Measurements from ENCODE around the gene FAM219A.
A peak's percentile ranks its signal among the peaks of the same experiment; 100 is the strongest.
"Not testable (repeated sequence)": the region's sequence is repeated elsewhere in the genome, so short reads cannot be mapped to it uniquely, and the experiment has no call there.

The FAM219A gene

DNA sequence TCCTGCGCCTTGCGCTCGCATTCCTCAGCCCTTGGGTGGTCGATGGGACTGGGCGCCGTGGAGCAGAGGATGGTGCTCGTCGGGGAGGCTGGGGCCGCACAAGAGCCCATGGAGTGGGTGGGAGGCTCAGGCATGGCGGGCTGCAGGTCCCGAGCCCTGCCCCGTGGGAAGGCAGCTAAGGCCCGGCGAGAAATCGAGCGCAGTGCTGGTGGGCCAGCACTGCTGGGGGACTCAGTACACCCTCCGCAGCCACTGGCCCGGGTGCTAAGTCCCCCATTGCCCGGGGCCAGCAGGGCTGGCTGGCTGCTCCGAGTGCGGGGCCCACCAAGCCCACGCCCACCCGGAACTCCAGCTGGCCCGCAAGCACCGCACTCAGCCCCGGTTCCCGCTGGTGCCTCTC is 24.4 kb upstream of the FAM219A start:
- DNase-seq = not testable (repeated sequence)

GRCh38 chr9:34481620-34482019 is 23.2 kb upstream of the FAM219A start:
- not testable (repeated sequence) for DNase-seq

DNA sequence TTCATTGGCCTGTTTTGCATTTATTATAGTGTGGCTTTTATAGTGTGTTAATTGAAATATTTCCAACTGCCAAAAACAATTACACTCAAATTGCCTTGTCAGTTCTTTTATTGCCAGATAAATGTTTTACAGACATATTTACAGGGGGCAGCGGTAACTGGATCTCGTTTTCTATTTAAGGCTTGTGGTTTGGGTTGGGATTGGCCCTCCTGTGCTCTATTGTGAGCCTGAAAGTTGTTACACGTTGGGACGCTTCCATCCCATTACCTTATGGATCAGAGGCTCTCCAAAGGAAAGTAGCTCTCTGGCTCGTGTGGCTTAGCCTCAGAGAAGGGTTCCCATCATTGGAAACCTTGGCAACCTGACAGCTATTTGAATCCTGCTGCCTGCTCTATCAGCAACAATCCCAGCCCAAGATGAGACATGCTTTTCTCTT is 21.1 kb upstream of the FAM219A start:
- peak; percentile 8 for DNase-seq

DNA sequence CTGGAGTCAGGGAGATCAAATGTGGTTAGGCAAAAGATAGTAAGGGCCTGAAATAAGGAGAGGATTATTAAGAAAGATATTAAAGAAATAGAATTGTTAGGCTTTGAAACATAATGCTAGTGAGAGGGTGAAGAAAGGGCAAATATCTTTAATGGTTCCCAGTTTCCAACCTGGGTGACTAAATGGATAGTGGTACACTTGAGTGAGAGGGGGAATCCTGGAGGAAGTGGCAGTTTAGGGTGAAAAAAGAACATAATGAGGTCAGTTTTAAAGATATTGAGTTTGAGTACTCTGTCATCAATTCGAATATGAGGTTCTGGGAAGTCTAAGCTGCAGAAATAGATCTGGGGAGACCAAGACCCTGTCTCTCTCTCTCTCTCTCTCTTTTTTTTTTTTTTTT is 19.2 kb upstream of the FAM219A start:
- no peak for DNase-seq

DNA sequence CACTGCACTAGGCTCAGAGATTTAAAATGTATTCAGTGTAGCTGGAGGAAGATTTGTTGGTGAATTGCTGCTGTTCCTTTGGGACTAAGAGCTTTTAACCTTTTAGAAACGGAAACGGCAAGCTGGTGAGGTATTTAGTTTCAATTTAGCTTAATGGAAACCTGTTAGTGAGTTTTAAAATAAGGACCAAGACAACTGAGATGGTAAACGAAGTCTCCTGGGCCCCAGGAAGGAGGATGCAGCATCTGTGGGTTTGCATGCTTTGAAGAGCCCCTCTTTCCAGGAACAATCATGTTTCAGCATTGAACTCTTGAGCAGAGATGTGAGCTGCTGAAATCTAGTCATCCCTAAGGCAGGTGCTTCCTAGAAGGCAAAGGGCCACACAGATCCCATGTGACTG is 16.7 kb upstream of the FAM219A start:
- no peak for DNase-seq

DNA sequence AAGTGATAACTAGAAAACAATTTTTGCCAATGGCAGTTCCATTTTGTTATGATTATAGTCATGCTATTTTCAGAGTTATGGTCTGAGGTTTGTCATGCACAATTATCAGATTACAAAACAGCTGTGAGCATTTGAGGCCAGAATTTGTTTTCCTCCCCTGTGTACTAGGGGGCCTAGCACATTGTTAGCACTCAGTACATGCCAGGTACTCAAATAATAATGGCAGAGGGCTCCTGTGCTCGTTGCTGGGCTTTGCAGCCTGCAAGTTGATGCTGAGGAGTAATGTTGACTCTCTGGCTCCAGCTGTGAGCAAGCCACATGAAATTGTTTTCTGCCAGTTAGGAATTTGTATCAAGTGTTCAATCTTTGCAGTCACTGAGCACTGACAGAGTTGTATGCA is 7.1 kb upstream of the FAM219A start:
- no peak for DNase-seq

- DNase-seq = no peak
Observed at GRCh38 chr9:34464571-34464970, 6.2 kb upstream of the FAM219A start.

GRCh38 chr9:34463901-34464232 is 5.5 kb upstream of the FAM219A start:
- DNase-seq = no peak

GRCh38 chr9:34463098-34463900 is 4.9 kb upstream of the FAM219A start:
- DNase-seq = peak; percentile 21

DNA sequence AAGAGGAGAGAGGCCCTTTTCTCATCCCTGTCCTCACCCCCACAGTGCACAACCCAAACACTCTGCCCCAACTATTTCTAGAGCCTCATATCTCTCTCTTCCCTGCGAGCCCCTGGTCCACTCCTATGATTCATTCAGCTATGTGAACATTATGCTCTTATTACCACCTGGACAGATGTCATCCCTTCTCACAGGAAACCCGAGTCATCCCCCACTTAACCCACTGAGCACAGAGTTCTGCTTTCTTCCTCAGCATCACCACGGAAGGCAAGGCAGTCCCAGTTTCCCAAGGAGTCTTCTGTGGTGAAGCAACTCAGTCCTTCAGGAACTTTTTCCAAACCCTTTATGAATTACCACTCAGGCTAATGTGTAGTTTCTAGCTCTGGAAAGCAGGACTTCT is 1.6 kb upstream of the FAM219A start:
- no peak for DNase-seq

DNA sequence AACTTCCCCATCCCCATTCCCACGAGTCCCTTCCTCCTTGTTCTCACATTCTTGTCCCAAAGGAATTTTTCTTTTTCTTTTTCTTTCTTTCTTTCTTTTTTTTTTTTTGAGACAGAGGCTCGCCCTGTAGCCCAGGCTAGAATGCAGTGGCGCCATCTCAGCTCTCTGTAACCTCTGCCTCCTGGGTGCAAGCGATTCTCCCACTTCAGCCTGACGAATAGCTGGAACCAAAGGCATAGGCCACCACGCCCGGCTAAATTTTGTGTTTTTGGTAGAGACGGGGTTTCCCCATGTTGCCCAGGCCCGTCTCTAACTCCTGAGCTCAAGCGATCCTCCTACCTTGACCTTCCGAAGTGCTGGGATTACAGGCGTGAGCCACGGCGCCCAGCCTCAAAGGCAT is 986 bp upstream of the FAM219A start:
- no peak for DNase-seq

DNA sequence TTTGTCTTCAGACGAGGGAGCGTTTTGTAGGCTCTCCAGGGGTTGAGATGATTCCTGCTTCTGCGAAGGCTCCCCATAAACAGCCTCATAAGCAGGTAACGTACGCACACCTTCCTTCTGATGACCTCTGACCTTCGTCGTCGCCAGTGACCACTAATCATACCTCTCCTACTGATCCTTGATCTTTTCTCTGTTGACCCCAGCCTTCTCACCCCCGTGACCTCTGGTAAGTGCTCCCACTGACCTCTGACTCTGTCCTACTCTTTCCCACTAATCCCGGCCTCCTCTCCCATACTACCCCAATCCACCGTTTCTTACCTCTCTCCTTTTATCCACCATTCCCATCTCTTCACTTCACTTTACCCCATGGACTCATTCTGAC is 580 bp upstream of the FAM219A start:
- no peak for DNase-seq

- peak; percentile 49 for DNase-seq
Observed at GRCh38 chr9:34457266-34458012, 931 bp downstream of the FAM219A start.

DNA sequence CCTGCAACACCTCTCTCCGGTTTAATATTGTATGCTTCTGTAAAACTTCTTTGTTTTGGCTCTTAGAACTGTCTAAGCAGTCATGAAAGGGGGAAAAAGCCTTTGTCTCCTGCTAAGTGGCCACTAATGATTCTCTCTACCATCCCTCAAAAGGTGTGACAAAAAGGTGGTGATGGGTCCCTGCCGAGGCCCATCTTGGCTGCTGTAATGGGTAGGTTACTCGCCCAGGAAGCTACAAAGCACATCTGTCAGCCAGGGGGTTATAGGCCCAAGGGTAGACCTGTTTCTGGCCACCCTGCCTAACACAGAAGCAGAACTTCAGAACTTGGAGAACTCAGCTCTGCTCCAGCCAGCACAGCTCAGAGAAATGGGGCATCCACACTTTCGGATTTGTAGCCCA is 1.6 kb downstream of the FAM219A start:
- no peak for DNase-seq

- DNase-seq = no peak
Observed at GRCh38 chr9:34456151-34456550, 2.2 kb downstream of the FAM219A start.

GRCh38 chr9:34454571-34455065 is 3.8 kb downstream of the FAM219A start:
- DNase-seq = no peak

- DNase-seq = peak; percentile 39
Observed at GRCh38 chr9:34452568-34452967, 5.8 kb downstream of the FAM219A start.

DNA sequence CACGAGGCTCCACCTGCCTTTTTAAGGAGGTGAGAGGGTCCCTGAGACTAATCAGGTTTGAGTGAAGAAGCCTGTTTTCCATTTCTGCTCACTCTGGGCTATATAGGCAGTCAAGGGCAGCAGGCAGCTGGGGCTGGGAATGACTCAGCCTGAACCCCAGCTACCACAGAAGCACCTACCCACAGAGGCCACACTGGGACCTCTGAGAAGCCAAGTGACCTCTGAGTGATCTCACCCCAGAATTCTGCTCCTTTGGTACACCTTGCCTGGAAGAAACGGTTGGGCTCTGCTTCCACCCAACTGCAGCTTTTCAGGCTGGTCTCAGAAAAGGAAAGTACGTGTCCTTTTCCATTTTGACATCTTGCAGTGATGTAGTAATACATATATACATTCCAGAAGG is 6.8 kb downstream of the FAM219A start:
- DNase-seq = no peak

- no peak for DNase-seq
Observed at GRCh38 chr9:34451135-34451534, 7.2 kb downstream of the FAM219A start.

- no peak for DNase-seq
Observed at GRCh38 chr9:34450644-34451043, 7.7 kb downstream of the FAM219A start.

- no peak for DNase-seq
Observed at GRCh38 chr9:34446951-34447350, 11.4 kb downstream of the FAM219A start.

GRCh38 chr9:34446468-34446891 is 11.9 kb downstream of the FAM219A start:
- DNase-seq = no peak

DNA sequence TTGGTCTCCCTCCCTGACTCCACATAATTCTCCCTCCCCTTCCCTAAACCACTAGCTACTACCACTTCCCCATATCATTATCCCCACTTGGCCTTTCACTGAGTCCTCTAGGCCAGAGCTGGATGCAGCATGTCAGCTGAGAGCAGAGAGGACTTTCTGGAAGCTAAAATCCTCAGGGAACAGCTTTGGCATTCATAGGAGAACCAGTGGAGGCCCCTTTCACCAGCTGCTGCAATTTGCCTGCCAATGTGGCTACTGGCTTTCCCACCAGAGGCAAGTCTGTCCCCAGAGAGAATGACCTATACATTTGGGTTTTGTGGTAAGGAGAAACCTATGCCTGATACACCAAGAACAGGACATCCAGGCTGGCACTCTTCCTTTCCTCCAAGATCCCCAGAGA is 14.4 kb downstream of the FAM219A start:
- DNase-seq = no peak

GRCh38 chr9:34443533-34443932 is 14.8 kb downstream of the FAM219A start:
- no peak for DNase-seq
